ENCODE results near the gene SLX4IP. TPM values are rescaled to one million over a fixed set of nuclear protein-coding genes. Genes with fewer than 3 reads are reported as not detected.

Gene SLX4IP
- polyA plus RNA-seq, 2 of the 4 experiments (the other 2 are of a cell fraction): 3.4 to 7.5 TPM

DNA sequence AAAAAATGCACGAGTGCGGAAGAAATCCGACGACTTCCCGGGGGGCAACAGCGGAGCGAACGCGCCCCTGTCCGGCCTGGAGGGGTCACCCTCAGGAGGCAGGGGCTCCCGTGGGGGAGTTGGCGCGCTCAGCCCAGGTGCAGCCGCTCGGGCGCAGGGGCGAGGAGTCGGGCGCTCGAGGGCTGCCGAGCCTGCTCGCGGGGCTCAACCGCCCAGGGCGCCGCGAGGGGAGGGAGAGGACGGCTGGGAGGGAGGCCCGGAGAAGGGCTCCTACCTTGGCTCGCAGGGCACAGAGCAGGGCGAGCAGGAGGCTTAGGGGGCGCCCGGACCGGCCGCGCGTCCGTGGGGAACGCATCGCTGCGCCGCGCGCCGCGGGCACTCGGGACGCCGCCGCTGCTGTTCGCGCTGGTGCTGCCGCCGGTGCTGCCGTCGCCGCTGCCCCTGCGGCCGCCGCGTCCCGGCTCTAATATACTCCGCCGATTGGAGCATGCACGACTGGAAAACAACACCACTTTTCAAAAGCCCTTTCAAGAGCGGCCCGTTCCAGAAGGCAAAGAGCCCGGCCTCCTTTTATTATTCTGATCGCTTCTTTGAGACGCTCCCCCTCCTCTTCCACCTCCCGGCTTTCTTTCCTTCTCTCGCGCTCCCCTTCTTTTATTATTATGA, 238.2 kb downstream of the SLX4IP start:
- H3K27ac ChIP-seq: peak overlapping the region; percentile 95 to 97
- peaks cover 36% of the 10 kb centered on the region for H3K4me1 ChIP-seq
- ChIA-PET POLR2A (interaction anchor here (0.5 to 6.1 kb wide), 41 partner anchors 10 to 921 kb away, joined by 3 to 79 read pairs (median 5); partner anchors contain the start of genes MKKS and SLX4IP), CTCF (interaction anchor here (0.9 to 4.7 kb wide), 31 partner anchors 10 to 873 kb away, joined by 3 to 37 read pairs (median 6); no protein-coding TSS in a partner anchor)
- no peak for FAIRE-seq
- peak overlapping the region; percentile 92 for H3K4me3 ChIP-seq
- under 1% methylated on average over 64 of the region's 73 CpGs for WGBS (ENCODE audit: missing lambda C conversion rate)
- peak; percentile 0 to 3; a peak in 4 of 6 replicates for ATAC-seq
- no peak for DNase-seq (ENCODE audit: low read depth in 1 of 2, low spot score in 1 of 2)
- TF ChIP-seq NFE2L2 (conservative IDR thresholded peaks at IDR 0.05; ENCODE audit: low read length): no peak
- TF ChIP-seq RAD21 (conservative IDR thresholded peaks at IDR 0.05 in 1 of 2, IDR thresholded peaks at IDR 0.05 in 1 of 2): peak in 1 of 2 experiments; percentile 1; a peak in 1 of 5 replicates
- no peak for TF ChIP-seq FOSB (CRISPR knock-in tag; IDR thresholded peaks at IDR 0.05)
- TF ChIP-seq NPAS2 (CRISPR knock-in tag; IDR thresholded peaks at IDR 0.05; ENCODE audit: borderline replicate concordance): 0 out of 2 replicates have a peak, but pooled peaks have one; percentile 4
- TF ChIP-seq PHF8 (IDR thresholded peaks at IDR 0.05; ENCODE audit: borderline replicate concordance, low read depth): peak; percentile 29; the same call in 1 of the 2 replicates
- no peak for TF ChIP-seq HOXA7 (CRISPR knock-in tag; IDR thresholded peaks at IDR 0.05)
- H3K4me2 ChIP-seq: peak overlapping the region; percentile 91
- H3K9me3 ChIP-seq: no peaks in the 10 kb centered on the region

- ATAC-seq (peak; percentile 73 to 76), FAIRE-seq (no peak), DNase-seq (ENCODE audit: low read depth in 1 of 2, low spot score in 1 of 2) (peak; percentile 97 to 99)
- Histone ChIP-seq H3K4me3 (peak within 1 kb of the TSS; percentile 92), H3K9me3 (no peaks in the 10 kb centered on the region), H3K27ac (peak within 1 kb of the TSS; percentile 95 to 97), H3K4me2 (peak within 1 kb of the TSS; percentile 91), H3K4me1 (peaks cover 33% of the 10 kb centered on the region)
- ChIA-PET POLR2A (interaction anchor here (0.5 to 6.1 kb wide), 47 partner anchors 9 to 920 kb away, joined by 3 to 79 read pairs (median 5); partner anchors contain the start of genes MKKS and SLX4IP), CTCF (interaction anchor here (0.6 to 4.7 kb wide), 76 partner anchors 10 to 1137 kb away, joined by 3 to 37 read pairs (median 5); no protein-coding TSS in a partner anchor)
- TF ChIP-seq POLR2A (IDR thresholded peaks at IDR 0.05; ENCODE audit: low read length) (peak; percentile 98), RAD21 (conservative IDR thresholded peaks at IDR 0.05 in 1 of 2, IDR thresholded peaks at IDR 0.05 in 1 of 2) (peak; percentile 0 to 14; a peak in 1 of 5 replicates), NPAS2 (CRISPR knock-in tag; IDR thresholded peaks at IDR 0.05; ENCODE audit: borderline replicate concordance) (no peak), GATA3 (IDR thresholded peaks at IDR 0.05; ENCODE audit: borderline replicate concordance) (peak; percentile 34; the same call in 1 of the 2 replicates), HES2 (IDR thresholded peaks at IDR 0.05) (no peak), ZSCAN20 (CRISPR knock-in tag; IDR thresholded peaks at IDR 0.05) (no peak), EP300 (IDR thresholded peaks at IDR 0.05) (peak in 1 of 2 experiments; percentile 10; a peak in 2 of 5 replicates), TP53 (CRISPR knock-in tag; IDR thresholded peaks at IDR 0.05) (0 out of 2 replicates have a peak, but pooled peaks have one; percentile 34), CBX2 (IDR thresholded peaks at IDR 0.05; ENCODE audit: borderline replicate concordance, low read depth) (no peak), SMC3 (IDR thresholded peaks at IDR 0.05) (0 out of 3 replicates have a peak, but pooled peaks have one; percentile 24), CHD2 (IDR thresholded peaks at IDR 0.05; ENCODE audit: low read length, partially characterized antibody) (peak; percentile 36), FOSL2 (IDR thresholded peaks at IDR 0.05) (no peak), FOSL2 (CRISPR knock-in tag; IDR thresholded peaks at IDR 0.05) (peak; percentile 33; the same call in 1 of the 2 replicates), PBX3 (IDR thresholded peaks at IDR 0.05) (peak; percentile 63), HMGXB4 (CRISPR knock-in tag; IDR thresholded peaks at IDR 0.05; ENCODE audit: borderline replicate concordance) (0 out of 2 replicates have a peak, but pooled peaks have one; percentile 68), CEBPB (IDR thresholded peaks at IDR 0.05) (no peak), JUN (IDR thresholded peaks at IDR 0.05) (peak; percentile 86 to 88; a peak in 4 of 5 replicates), PHF8 (IDR thresholded peaks at IDR 0.05; ENCODE audit: borderline replicate concordance, low read depth) (peak; percentile 90)
- TF ChIP-seq, protein P1, sequence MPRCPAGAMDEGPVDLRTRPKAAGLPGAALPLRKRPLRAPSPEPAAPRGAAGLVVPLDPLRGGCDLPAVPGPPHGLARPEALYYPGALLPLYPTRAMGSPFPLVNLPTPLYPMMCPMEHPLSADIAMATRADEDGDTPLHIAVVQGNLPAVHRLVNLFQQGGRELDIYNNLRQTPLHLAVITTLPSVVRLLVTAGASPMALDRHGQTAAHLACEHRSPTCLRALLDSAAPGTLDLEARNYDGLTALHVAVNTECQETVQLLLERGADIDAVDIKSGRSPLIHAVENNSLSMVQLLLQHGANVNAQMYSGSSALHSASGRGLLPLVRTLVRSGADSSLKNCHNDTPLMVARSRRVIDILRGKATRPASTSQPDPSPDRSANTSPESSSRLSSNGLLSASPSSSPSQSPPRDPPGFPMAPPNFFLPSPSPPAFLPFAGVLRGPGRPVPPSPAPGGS (IDR thresholded peaks at IDR 0.05): peak; percentile 95
- TF ChIP-seq, protein P2, sequence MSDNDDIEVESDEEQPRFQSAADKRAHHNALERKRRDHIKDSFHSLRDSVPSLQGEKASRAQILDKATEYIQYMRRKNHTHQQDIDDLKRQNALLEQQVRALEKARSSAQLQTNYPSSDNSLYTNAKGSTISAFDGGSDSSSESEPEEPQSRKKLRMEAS (IDR thresholded peaks at IDR 0.05): peak; percentile 69
- WGBS (ENCODE audit: missing lambda C conversion rate): 1% methylated on average over 27 of the region's 84 CpGs
These were observed 239.0 kb downstream of the SLX4IP start, which contains the start of gene JAG1 for GRCh38 chr20:10673842-10674683. Gene JAG1 (minus strand): TSS chr20:10673999. CDS start chr20:10673530, 469 bp downstream.
